WTC11 (cell line): ENCODE measurements around the gene PLCH2. TPM values are rescaled to one million over a fixed set of nuclear protein-coding genes. Genes with fewer than 3 reads are reported as not detected.

Experiments used
- ATF3 ChIP-seq: sonication (generic); formaldehyde crosslinking; conservative IDR thresholded peaks from 2 replicates; pipeline ENCODE4 v1.8.1; 2022; ENCODE audit warnings: mild to moderate bottlenecking, missing genetic modification reagents
- CBFB ChIP-seq: sonication (generic); formaldehyde crosslinking; IDR thresholded peaks from 2 replicates; pipeline ENCODE4 v1.8.1; 2022; ENCODE audit warnings: mild to moderate bottlenecking, low read depth, missing genetic modification reagents
- E2F4 ChIP-seq: sonication (generic); formaldehyde crosslinking; IDR thresholded peaks from 2 replicates; pipeline ENCODE4 v1.8.1; 2022; ENCODE audit warnings: low read depth, mild to moderate bottlenecking, moderate library complexity, missing genetic modification reagents, borderline replicate concordance
- ELF4 ChIP-seq: sonication (generic); formaldehyde crosslinking; IDR thresholded peaks from 2 replicates; pipeline ENCODE4 v1.8.1; 2022; ENCODE audit warnings: low read depth, mild to moderate bottlenecking, moderate library complexity, missing genetic modification reagents
- FOXK1 ChIP-seq: sonication (generic); formaldehyde crosslinking; IDR thresholded peaks from 2 replicates; pipeline ENCODE4 v1.8.0; 2022; ENCODE audit warnings: mild to moderate bottlenecking, moderate library complexity, missing genetic modification reagents
- FOXP1 ChIP-seq: sonication (generic); formaldehyde crosslinking; IDR thresholded peaks from 2 replicates; pipeline ENCODE4 v1.8.0; 2022; ENCODE audit warnings: missing genetic modification reagents, mild to moderate bottlenecking, moderate library complexity, borderline replicate concordance
- FOXP4 ChIP-seq: sonication (generic); formaldehyde crosslinking; IDR thresholded peaks from 2 replicates; pipeline ENCODE4 v1.8.0; 2022; ENCODE audit warnings: mild to moderate bottlenecking, missing genetic modification reagents
- IRF2 ChIP-seq: sonication (generic); formaldehyde crosslinking; IDR thresholded peaks from 2 replicates; pipeline ENCODE4 v1.8.0; 2022; ENCODE audit warnings: low read depth, missing genetic modification reagents, borderline replicate concordance
- JUN ChIP-seq: sonication (generic); formaldehyde crosslinking; IDR thresholded peaks from 2 replicates; pipeline ENCODE4 v1.8.0; 2023; ENCODE audit warnings: mild to moderate bottlenecking, missing genetic modification reagents
- OVOL2 ChIP-seq: fragments of 250-450 bp; sonication (Bioruptor Pico); IDR thresholded peaks from 2 replicates; pipeline ENCODE4 v1.9.0; 2021; ENCODE audit warnings: mild to moderate bottlenecking, borderline replicate concordance
- RELA ChIP-seq: sonication (generic); formaldehyde crosslinking; IDR thresholded peaks from 2 replicates; pipeline ENCODE4 v1.8.1; 2022; ENCODE audit warnings: missing genetic modification reagents, mild to moderate bottlenecking, borderline replicate concordance
- SMAD3 ChIP-seq: sonication (generic); formaldehyde crosslinking; IDR thresholded peaks from 2 replicates; pipeline ENCODE4 v1.8.0; 2022; ENCODE audit warnings: missing genetic modification reagents, mild to moderate bottlenecking, borderline replicate concordance
- SMAD4 ChIP-seq: sonication (generic); formaldehyde crosslinking; IDR thresholded peaks from 2 replicates; pipeline ENCODE4 v1.8.0; 2022; ENCODE audit warnings: mild to moderate bottlenecking, missing genetic modification reagents
- TEAD1 ChIP-seq: sonication (generic); formaldehyde crosslinking; IDR thresholded peaks from 2 replicates; pipeline ENCODE4 v1.8.0; 2022; ENCODE audit warnings: mild to moderate bottlenecking, missing genetic modification reagents
- TP53 ChIP-seq: sonication (generic); formaldehyde crosslinking; IDR thresholded peaks from 2 replicates; pipeline ENCODE4 v1.8.1; 2023; ENCODE audit warnings: mild to moderate bottlenecking, missing genetic modification reagents
- USF1 ChIP-seq: sonication (generic); formaldehyde crosslinking; IDR thresholded peaks from 2 replicates; pipeline ENCODE4 v1.8.0; 2022; ENCODE audit warnings: mild to moderate bottlenecking, missing genetic modification reagents
- ZBTB21 ChIP-seq: sonication (generic); formaldehyde crosslinking; IDR thresholded peaks from 2 replicates; pipeline ENCODE4 v1.8.1; 2023; ENCODE audit warnings: mild to moderate bottlenecking, missing genetic modification reagents, borderline replicate concordance
- ZNF232 ChIP-seq: sonication (generic); formaldehyde crosslinking; IDR thresholded peaks from 2 replicates; pipeline ENCODE4 v1.8.0; 2022; ENCODE audit warnings: mild to moderate bottlenecking, missing genetic modification reagents
- total RNA-seq: library from RNA; stranded (reverse); gene quantifications from 3 replicates; pipeline ENCODE4 v1.2.3, GENCODE V29; 2021
- TF ChIP-seq, protein P1 (sequence below): sonication (generic); formaldehyde crosslinking; IDR thresholded peaks from 2 replicates; pipeline ENCODE4 v1.8.0; 2023; ENCODE audit warnings: missing genetic modification reagents
- TF ChIP-seq, protein P2 (sequence below): fragments of 250-450 bp; sonication (Bioruptor Pico); IDR thresholded peaks from 2 replicates; pipeline ENCODE4 v1.9.0; 2021; ENCODE audit warnings: moderate library complexity, mild to moderate bottlenecking, inconsistent platforms, borderline replicate concordance
- TF ChIP-seq, protein P3 (sequence below): sonication (generic); formaldehyde crosslinking; IDR thresholded peaks from 2 replicates; pipeline ENCODE4 v1.8.1; 2023; ENCODE audit warnings: mild to moderate bottlenecking, missing genetic modification reagents, borderline replicate concordance
- TF ChIP-seq, protein P4 (sequence below): sonication (generic); formaldehyde crosslinking; IDR thresholded peaks from 2 replicates; pipeline ENCODE4 v1.8.1; 2023; ENCODE audit warnings: mild to moderate bottlenecking, missing genetic modification reagents, moderate library complexity
- TF ChIP-seq, protein P5 (sequence below): sonication (generic); formaldehyde crosslinking; IDR thresholded peaks from 2 replicates; pipeline ENCODE4 v1.8.0; 2022; ENCODE audit warnings: mild to moderate bottlenecking, missing genetic modification reagents

PLCH2 gene
- total RNA-seq, 1 experiment from 2014 or later, result 0.17 TPM

- TF ChIP-seq ELF4 (CRISPR knock-in tag) (no peak), SMAD3 (CRISPR knock-in tag) (peak; percentile 89; the same call in 1 of the 2 replicates), FOXP4 (CRISPR knock-in tag) (0 out of 2 replicates have a peak, but pooled peaks have one; percentile 69), RELA (CRISPR knock-in tag) (peak; percentile 42; the same call in 1 of the 2 replicates), ZBTB21 (CRISPR knock-in tag) (no peak), TP53 (CRISPR knock-in tag) (0 out of 2 replicates have a peak, but pooled peaks have one; percentile 51), FOXK1 (0 out of 2 replicates have a peak, but pooled peaks have one; percentile 49), CBFB (CRISPR knock-in tag) (no peak), OVOL2 (no peak), ZNF232 (CRISPR knock-in tag) (peak; percentile 71; the same call in 1 of the 2 replicates), ATF3 (CRISPR knock-in tag) (no peak), TEAD1 (CRISPR knock-in tag) (0 out of 2 replicates have a peak, but pooled peaks have one; percentile 30), SMAD4 (CRISPR knock-in tag) (0 out of 2 replicates have a peak, but pooled peaks have one; percentile 39), USF1 (CRISPR knock-in tag) (no peak; the same call in 1 of the 2 replicates), IRF2 (CRISPR knock-in tag) (no peak), E2F4 (no peak), JUN (no peak), FOXP1 (peak; percentile 67; the same call in 1 of the 2 replicates)
- TF ChIP-seq, protein P1, sequence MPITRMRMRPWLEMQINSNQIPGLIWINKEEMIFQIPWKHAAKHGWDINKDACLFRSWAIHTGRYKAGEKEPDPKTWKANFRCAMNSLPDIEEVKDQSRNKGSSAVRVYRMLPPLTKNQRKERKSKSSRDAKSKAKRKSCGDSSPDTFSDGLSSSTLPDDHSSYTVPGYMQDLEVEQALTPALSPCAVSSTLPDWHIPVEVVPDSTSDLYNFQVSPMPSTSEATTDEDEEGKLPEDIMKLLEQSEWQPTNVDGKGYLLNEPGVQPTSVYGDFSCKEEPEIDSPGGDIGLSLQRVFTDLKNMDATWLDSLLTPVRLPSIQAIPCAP, result peak; percentile 83; the same call in 1 of the 2 replicates
- TF ChIP-seq, protein P2, sequence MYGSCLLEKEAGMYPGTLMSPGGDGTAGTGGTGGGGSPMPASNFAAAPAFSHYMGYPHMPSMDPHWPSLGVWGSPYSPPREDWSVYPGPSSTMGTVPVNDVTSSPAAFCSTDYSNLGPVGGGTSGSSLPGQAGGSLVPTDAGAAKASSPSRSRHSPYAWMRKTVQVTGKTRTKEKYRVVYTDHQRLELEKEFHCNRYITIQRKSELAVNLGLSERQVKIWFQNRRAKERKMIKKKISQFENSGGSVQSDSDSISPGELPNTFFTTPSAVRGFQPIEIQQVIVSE, result no peak
- TF ChIP-seq, protein P3, sequence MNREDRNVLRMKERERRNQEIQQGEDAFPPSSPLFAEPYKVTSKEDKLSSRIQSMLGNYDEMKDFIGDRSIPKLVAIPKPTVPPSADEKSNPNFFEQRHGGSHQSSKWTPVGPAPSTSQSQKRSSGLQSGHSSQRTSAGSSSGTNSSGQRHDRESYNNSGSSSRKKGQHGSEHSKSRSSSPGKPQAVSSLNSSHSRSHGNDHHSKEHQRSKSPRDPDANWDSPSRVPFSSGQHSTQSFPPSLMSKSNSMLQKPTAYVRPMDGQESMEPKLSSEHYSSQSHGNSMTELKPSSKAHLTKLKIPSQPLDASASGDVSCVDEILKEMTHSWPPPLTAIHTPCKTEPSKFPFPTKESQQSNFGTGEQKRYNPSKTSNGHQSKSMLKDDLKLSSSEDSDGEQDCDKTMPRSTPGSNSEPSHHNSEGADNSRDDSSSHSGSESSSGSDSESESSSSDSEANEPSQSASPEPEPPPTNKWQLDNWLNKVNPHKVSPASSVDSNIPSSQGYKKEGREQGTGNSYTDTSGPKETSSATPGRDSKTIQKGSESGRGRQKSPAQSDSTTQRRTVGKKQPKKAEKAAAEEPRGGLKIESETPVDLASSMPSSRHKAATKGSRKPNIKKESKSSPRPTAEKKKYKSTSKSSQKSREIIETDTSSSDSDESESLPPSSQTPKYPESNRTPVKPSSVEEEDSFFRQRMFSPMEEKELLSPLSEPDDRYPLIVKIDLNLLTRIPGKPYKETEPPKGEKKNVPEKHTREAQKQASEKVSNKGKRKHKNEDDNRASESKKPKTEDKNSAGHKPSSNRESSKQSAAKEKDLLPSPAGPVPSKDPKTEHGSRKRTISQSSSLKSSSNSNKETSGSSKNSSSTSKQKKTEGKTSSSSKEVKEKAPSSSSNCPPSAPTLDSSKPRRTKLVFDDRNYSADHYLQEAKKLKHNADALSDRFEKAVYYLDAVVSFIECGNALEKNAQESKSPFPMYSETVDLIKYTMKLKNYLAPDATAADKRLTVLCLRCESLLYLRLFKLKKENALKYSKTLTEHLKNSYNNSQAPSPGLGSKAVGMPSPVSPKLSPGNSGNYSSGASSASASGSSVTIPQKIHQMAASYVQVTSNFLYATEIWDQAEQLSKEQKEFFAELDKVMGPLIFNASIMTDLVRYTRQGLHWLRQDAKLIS, result no peak
- TF ChIP-seq, protein P4, sequence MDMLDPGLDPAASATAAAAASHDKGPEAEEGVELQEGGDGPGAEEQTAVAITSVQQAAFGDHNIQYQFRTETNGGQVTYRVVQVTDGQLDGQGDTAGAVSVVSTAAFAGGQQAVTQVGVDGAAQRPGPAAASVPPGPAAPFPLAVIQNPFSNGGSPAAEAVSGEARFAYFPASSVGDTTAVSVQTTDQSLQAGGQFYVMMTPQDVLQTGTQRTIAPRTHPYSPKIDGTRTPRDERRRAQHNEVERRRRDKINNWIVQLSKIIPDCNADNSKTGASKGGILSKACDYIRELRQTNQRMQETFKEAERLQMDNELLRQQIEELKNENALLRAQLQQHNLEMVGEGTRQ (CRISPR knock-in tag), result no peak
- TF ChIP-seq, protein P5, sequence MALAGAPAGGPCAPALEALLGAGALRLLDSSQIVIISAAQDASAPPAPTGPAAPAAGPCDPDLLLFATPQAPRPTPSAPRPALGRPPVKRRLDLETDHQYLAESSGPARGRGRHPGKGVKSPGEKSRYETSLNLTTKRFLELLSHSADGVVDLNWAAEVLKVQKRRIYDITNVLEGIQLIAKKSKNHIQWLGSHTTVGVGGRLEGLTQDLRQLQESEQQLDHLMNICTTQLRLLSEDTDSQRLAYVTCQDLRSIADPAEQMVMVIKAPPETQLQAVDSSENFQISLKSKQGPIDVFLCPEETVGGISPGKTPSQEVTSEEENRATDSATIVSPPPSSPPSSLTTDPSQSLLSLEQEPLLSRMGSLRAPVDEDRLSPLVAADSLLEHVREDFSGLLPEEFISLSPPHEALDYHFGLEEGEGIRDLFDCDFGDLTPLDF (CRISPR knock-in tag), result no peak
Observed at GRCh38 chr1:2468041-2468472, 8.0 kb upstream of the PLCH2 start (continued).
